K562 (cell line): ENCODE data around the gene ERC2. TPM values are rescaled to one million over a fixed set of nuclear protein-coding genes. Genes with fewer than 3 reads are reported as not detected.

ENCODE experiments used
- BCL6 ChIP-seq: fragments of 250-450 bp; sonication (Bioruptor Pico); IDR thresholded peaks from 2 replicates; pipeline ENCODE4 v1.4.0; 2020
- E2F4 ChIP-seq: sonication (generic); formaldehyde crosslinking; IDR thresholded peaks from 2 replicates; pipeline ENCODE4 v1.8.0; 2022; ENCODE audit warnings: mild to moderate bottlenecking, low read depth, missing genetic modification reagents
- RBM34 ChIP-seq: fragments of 200-400 bp; formaldehyde crosslinking; IDR thresholded peaks from 2 replicates; pipeline ENCODE4 v1.6.1; 2018; ENCODE audit warnings: low read length, borderline replicate concordance; ENCODE audit not compliant: insufficient read depth
- ZNF23 ChIP-seq: fragments of 250-450 bp; sonication (Bioruptor Pico); IDR thresholded peaks from 2 replicates; pipeline ENCODE4 v1.4.0; 2020; ENCODE audit warnings: mild to moderate bottlenecking
- ZNF311 ChIP-seq: fragments of 250-450 bp; sonication (Bioruptor Pico); IDR thresholded peaks from 2 replicates; pipeline ENCODE4 v1.4.0; 2020; ENCODE audit warnings: mild to moderate bottlenecking, moderate library complexity
- ZNF551 ChIP-seq: fragments of 250-450 bp; sonication (Bioruptor Pico); IDR thresholded peaks from 2 replicates; pipeline ENCODE4 v1.5.0; 2021; ENCODE audit warnings: mild to moderate bottlenecking, moderate library complexity
- polyA plus RNA-seq, 8 experiments: library from polyadenylated mRNA; depleted of rRNA in 4 of 8; stranded (reverse) in 5 of 8; unstranded in 3 of 8; fragments of >200 nt; fragmentation: Nextera tagmentation in 2 of 8; fragmentation: Illumina TruSeq in 1 of 8; extraction: Ambion mirVana in 2 of 8; extraction: Trizol in 1 of 8; gene quantifications; 2 replicates each; pipeline versions ENCODE4 v1.2.1 to v1.2.3, GENCODE V29; 2011 to 2014; ENCODE audit warnings: inconsistent platforms in 1 of 8, missing spikeins in 1 of 8
- total RNA-seq, 7 experiments: library from RNA; depleted of rRNA in 6 of 7; stranded (reverse); fragments of >200 nt in 6 of 7; fragmentation: Illumina TruSeq in 2 of 7; extraction: Trizol in 2 of 7; gene quantifications; 2 replicates each; pipeline versions ENCODE4 v1.2.1 to v1.2.3, GENCODE V29; 2011 to 2021; ENCODE audit warnings: low replicate concordance in 1 of 7
- TF ChIP-seq, protein P1 (sequence below): IDR thresholded peaks from 3 replicates; pipeline ENCODE4 v1.6.1; 2011; ENCODE audit warnings: borderline replicate concordance, mild to moderate bottlenecking, moderate library complexity; ENCODE audit not compliant: insufficient read length; ENCODE audit errors: extremely low read depth

The ERC2 gene
- total and polyA plus RNA-seq, 9 of the 15 experiments (the other 6 are each of a cell fraction or from before 2014, with no cell fraction given) = 0.04 to 0.18 (median 0.07) TPM; not detected in 2

GRCh38 chr3:56494679-56495322 lies 26.5 kb upstream of the ERC2 start (continued):
- TF ChIP-seq, protein P1, sequence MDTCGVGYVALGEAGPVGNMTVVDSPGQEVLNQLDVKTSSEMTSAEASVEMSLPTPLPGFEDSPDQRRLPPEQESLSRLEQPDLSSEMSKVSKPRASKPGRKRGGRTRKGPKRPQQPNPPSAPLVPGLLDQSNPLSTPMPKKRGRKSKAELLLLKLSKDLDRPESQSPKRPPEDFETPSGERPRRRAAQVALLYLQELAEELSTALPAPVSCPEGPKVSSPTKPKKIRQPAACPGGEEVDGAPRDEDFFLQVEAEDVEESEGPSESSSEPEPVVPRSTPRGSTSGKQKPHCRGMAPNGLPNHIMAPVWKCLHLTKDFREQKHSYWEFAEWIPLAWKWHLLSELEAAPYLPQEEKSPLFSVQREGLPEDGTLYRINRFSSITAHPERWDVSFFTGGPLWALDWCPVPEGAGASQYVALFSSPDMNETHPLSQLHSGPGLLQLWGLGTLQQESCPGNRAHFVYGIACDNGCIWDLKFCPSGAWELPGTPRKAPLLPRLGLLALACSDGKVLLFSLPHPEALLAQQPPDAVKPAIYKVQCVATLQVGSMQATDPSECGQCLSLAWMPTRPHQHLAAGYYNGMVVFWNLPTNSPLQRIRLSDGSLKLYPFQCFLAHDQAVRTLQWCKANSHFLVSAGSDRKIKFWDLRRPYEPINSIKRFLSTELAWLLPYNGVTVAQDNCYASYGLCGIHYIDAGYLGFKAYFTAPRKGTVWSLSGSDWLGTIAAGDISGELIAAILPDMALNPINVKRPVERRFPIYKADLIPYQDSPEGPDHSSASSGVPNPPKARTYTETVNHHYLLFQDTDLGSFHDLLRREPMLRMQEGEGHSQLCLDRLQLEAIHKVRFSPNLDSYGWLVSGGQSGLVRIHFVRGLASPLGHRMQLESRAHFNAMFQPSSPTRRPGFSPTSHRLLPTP = no peak
- peak; percentile 69; the same call in 1 of the 2 replicates for TF ChIP-seq BCL6
- 0 out of 2 replicates have a peak, but pooled peaks have one; percentile 32 for TF ChIP-seq E2F4 (CRISPR knock-in tag)
- no peak for TF ChIP-seq ZNF551
- no peak for TF ChIP-seq RBM34
- TF ChIP-seq ZNF23 = no peak
- TF ChIP-seq ZNF311 (CRISPR knock-in tag) = 0 out of 2 replicates have a peak, but pooled peaks have one; percentile 50
